Stimulated activated naive CD8-positive, alpha-beta T cell treated with anti-CD3 and anti-CD28 coated beads, Interleukin-15, Interleukin-2, amounts not matched to agents 100 ng/mL and 50 ng/mL, for 24 hours (primary cell): ENCODE data around the gene PIAS1.

Experiments used
- H3K27ac Mint-ChIP-seq: one replicate; pipeline ENCODE4 v1.8.0; 2021; ENCODE audit warnings: mild to moderate bottlenecking, mixed read lengths
- H3K27me3 Mint-ChIP-seq: one replicate; pipeline ENCODE4 v1.8.0; 2021; ENCODE audit warnings: mixed read lengths
- H3K36me3 Mint-ChIP-seq: one replicate; pipeline ENCODE4 v1.8.0; 2021; ENCODE audit warnings: low read depth, mixed read lengths
- H3K4me1 Mint-ChIP-seq: one replicate; pipeline ENCODE4 v1.8.0; 2021; ENCODE audit warnings: low read depth, mixed read lengths
- H3K4me3 Mint-ChIP-seq: one replicate; pipeline ENCODE4 v1.8.0; 2021; ENCODE audit warnings: mild to moderate bottlenecking, mixed read lengths
- H3K9me3 Mint-ChIP-seq: one replicate; pipeline ENCODE4 v1.8.0; 2021; ENCODE audit warnings: mixed read lengths

PIAS1 gene

GRCh38 chr15:68106656-68107055 is 52.5 kb downstream of the PIAS1 start:
- Mint-ChIP-seq H3K4me1 (peaks cover 59% of the 10 kb centered on the region), H3K9me3 (no peaks in the 10 kb centered on the region), H3K36me3 (peaks cover 40% of the 10 kb centered on the region), H3K4me3 (no peak overlapping the region), H3K27ac (no peak overlapping the region), H3K27me3 (no peaks in the 10 kb centered on the region)

- Mint-ChIP-seq H3K27me3 (no peaks in the 10 kb centered on the region), H3K4me1 (peaks cover 59% of the 10 kb centered on the region), H3K36me3 (peaks cover 35% of the 10 kb centered on the region)
Measured at GRCh38 chr15:68107142-68107541, 53.0 kb downstream of the PIAS1 start.

GRCh38 chr15:68112706-68113105 is 58.6 kb downstream of the PIAS1 start:
- Mint-ChIP-seq H3K4me3 (no peak overlapping the region), H3K27me3 (no peaks in the 10 kb centered on the region), H3K27ac (no peak overlapping the region), H3K4me1 (peaks cover 82% of the 10 kb centered on the region), H3K36me3 (peaks cover 24% of the 10 kb centered on the region), H3K9me3 (no peaks in the 10 kb centered on the region)

More at GRCh38 chr15:68107142-68107541, 53.0 kb downstream of the PIAS1 start:
- H3K27ac Mint-ChIP-seq = no peak overlapping the region
- H3K9me3 Mint-ChIP-seq = no peaks in the 10 kb centered on the region
- H3K4me3 Mint-ChIP-seq = no peak overlapping the region

DNA sequence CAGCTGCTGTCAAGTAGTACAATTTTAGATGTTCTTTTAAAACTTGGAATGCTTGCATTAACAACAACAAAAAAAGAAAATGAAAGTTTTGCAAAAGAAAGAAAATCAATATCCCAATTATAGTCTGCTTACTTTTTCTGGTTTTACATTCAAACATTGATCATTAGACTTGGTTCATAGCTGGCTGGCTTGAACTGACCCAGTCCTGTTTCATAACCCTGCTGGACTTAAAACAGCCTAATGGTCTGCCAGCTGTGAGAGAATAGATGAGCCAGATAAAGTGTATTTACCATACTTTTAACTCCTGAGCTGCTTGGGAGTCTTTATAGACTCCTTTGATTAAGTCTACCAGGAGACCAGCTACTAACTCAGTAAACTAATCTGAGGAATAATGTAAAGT is 59.2 kb downstream of the PIAS1 start:
- peaks cover 20% of the 10 kb centered on the region for H3K36me3 Mint-ChIP-seq
- H3K27ac Mint-ChIP-seq = peak overlapping the region; percentile 32
- H3K4me1 Mint-ChIP-seq = peaks cover 79% of the 10 kb centered on the region
- peak overlapping the region; percentile 12 for H3K4me3 Mint-ChIP-seq
- no peaks in the 10 kb centered on the region for H3K9me3 Mint-ChIP-seq
- H3K27me3 Mint-ChIP-seq = no peaks in the 10 kb centered on the region

GRCh38 chr15:68113751-68114150 is 59.6 kb downstream of the PIAS1 start:
- Mint-ChIP-seq H3K4me3 (peak overlapping the region; percentile 27), H3K27me3 (no peaks in the 10 kb centered on the region), H3K9me3 (no peaks in the 10 kb centered on the region), H3K27ac (peak overlapping the region; percentile 32), H3K36me3 (peaks cover 22% of the 10 kb centered on the region), H3K4me1 (peaks cover 79% of the 10 kb centered on the region)

- H3K36me3 Mint-ChIP-seq = peaks cover 22% of the 10 kb centered on the region
- H3K27me3 Mint-ChIP-seq = no peaks in the 10 kb centered on the region
- peak overlapping the region; percentile 7 for H3K27ac Mint-ChIP-seq
- no peaks in the 10 kb centered on the region for H3K9me3 Mint-ChIP-seq
- H3K4me3 Mint-ChIP-seq = peak overlapping the region; percentile 62
- peaks cover 76% of the 10 kb centered on the region for H3K4me1 Mint-ChIP-seq
Measured at GRCh38 chr15:68114356-68114755, 60.2 kb downstream of the PIAS1 start.

DNA sequence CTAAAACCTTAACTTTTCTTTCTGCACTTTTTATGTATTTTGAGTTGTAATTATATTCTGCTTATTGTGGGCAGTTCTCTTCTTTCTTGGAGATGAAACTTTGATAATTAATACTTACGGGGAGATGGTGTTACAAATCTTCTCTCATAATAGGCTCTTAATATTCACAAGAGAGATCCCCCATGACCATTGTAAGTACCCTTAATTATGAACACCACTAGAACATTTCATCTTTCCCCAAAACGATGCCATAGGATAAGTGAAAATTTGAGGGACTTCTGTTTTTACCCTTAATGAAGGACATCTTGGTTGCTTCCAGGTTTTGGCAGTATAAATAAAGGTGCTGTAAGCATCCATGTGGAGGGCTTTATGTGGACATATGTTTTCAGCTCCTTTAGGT is 60.7 kb downstream of the PIAS1 start:
- H3K9me3 Mint-ChIP-seq = peaks cover 4% of the 10 kb centered on the region
- peaks cover 26% of the 10 kb centered on the region for H3K36me3 Mint-ChIP-seq
- peak overlapping the region; percentile 7 for H3K27ac Mint-ChIP-seq
- H3K4me3 Mint-ChIP-seq = peak overlapping the region; percentile 62
- peaks cover 79% of the 10 kb centered on the region for H3K4me1 Mint-ChIP-seq
- no peaks in the 10 kb centered on the region for H3K27me3 Mint-ChIP-seq

- H3K27ac Mint-ChIP-seq = no peak overlapping the region
- H3K27me3 Mint-ChIP-seq = no peaks in the 10 kb centered on the region
- H3K36me3 Mint-ChIP-seq = peaks cover 46% of the 10 kb centered on the region
- peaks cover 27% of the 10 kb centered on the region for H3K4me1 Mint-ChIP-seq
- peaks cover under 1% of the 10 kb centered on the region for H3K9me3 Mint-ChIP-seq
- no peak overlapping the region for H3K4me3 Mint-ChIP-seq
Measured at GRCh38 chr15:68124700-68125099, 70.6 kb downstream of the PIAS1 start.

GRCh38 chr15:68126396-68126795 is 72.3 kb downstream of the PIAS1 start:
- Mint-ChIP-seq H3K27me3 (no peaks in the 10 kb centered on the region), H3K4me3 (no peak overlapping the region), H3K9me3 (no peaks in the 10 kb centered on the region), H3K27ac (no peak overlapping the region), H3K36me3 (peaks cover 32% of the 10 kb centered on the region), H3K4me1 (peaks cover 16% of the 10 kb centered on the region)

GRCh38 chr15:68129072-68129471 is 75.0 kb downstream of the PIAS1 start:
- H3K4me3 Mint-ChIP-seq = no peak overlapping the region
- H3K4me1 Mint-ChIP-seq = peaks cover 6% of the 10 kb centered on the region
- H3K36me3 Mint-ChIP-seq = peaks cover 24% of the 10 kb centered on the region
- no peak overlapping the region for H3K27ac Mint-ChIP-seq
- H3K9me3 Mint-ChIP-seq = no peaks in the 10 kb centered on the region
- no peaks in the 10 kb centered on the region for H3K27me3 Mint-ChIP-seq

DNA sequence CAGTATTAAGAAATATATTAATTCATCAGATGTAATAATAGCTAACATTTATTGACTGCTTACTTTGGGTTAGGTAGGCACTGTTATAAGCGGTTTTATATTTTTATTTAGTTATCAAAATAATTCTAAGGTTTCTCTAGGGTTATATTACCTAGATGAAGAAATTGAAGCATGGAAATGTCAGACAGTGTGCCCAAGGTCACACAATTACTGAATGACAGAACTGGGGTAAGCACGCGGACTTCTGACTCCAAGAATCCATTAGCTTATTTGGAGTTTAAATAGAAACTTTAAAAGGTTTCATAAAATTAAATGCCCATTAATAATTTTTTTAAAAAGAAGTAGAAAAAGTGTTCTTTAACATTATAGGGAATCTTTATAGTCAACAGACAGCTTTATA is 76.7 kb downstream of the PIAS1 start:
- Mint-ChIP-seq H3K4me1 (no peaks in the 10 kb centered on the region), H3K4me3 (no peak overlapping the region), H3K27ac (no peak overlapping the region), H3K36me3 (peaks cover 12% of the 10 kb centered on the region), H3K9me3 (no peaks in the 10 kb centered on the region), H3K27me3 (no peaks in the 10 kb centered on the region)

DNA sequence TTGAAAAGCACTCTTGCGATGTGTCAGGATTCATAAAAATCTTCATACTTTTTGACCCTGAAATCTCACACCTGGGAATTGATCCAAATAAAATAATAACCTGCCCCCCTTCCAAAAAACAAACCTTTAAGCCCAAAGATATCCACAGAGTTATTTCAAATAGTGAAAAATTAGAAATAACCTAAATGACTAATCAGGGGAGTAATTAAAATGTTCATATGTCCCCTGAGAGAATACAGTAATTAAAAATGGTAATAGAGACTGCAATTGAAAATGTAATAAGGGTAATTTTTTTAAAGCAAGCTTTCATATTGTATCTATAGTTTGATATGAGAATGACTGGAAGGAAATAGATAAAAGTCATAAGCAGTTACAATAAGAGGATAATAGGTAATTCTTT is 83.0 kb downstream of the PIAS1 start:
- Mint-ChIP-seq H3K9me3 (no peaks in the 10 kb centered on the region), H3K36me3 (peaks cover 13% of the 10 kb centered on the region), H3K27ac (no peak overlapping the region)

DNA sequence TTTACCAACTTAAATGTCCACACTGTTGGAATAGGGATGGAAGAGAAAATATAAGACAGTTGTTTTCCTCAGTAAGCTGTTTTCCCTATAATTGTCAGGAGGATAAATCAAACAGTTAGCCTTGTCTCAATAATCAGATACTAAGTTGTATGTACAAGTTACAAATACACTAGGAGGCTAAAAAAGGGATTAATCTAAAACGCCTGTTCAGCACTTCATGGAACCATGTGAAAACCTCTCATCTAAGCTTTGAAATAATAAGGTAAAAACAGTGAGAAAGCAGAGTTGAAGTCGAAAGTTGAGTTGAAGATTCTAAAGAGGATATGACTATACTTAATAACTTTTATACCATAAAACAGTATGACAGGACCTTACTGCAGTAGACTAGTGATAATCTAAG is 89.0 kb downstream of the PIAS1 start:
- Mint-ChIP-seq H3K27me3 (no peaks in the 10 kb centered on the region), H3K27ac (no peak overlapping the region), H3K36me3 (peaks cover 35% of the 10 kb centered on the region), H3K4me3 (no peak overlapping the region), H3K4me1 (peaks cover 11% of the 10 kb centered on the region), H3K9me3 (no peaks in the 10 kb centered on the region)

More for the DNA sequence above, 83.0 kb downstream of the PIAS1 start:
- H3K4me1 Mint-ChIP-seq = peaks cover 15% of the 10 kb centered on the region
- H3K27me3 Mint-ChIP-seq = no peaks in the 10 kb centered on the region
- no peak overlapping the region for H3K4me3 Mint-ChIP-seq

DNA sequence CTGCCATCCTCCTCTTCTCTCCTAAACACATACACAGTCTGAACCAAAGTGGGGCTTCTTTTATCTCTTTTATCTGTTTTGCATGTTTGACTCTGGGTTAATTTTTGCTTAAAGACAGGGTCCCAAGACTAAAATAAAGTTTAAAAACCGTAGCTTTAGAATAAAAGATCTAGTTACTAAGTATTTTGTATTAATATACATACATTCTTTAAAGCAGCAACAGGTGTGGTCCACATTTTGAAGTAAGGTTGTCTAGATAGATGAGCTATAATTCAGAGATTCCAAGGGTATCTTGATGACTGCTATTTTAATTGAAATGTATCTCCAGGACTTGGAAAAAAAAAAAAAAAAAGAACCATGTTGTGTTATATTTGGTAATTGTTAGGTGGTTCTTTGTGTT is 89.7 kb downstream of the PIAS1 start:
- peaks cover 13% of the 10 kb centered on the region for H3K4me1 Mint-ChIP-seq
- peaks cover 39% of the 10 kb centered on the region for H3K36me3 Mint-ChIP-seq
- H3K4me3 Mint-ChIP-seq = no peak overlapping the region
- H3K9me3 Mint-ChIP-seq = no peaks in the 10 kb centered on the region
- H3K27ac Mint-ChIP-seq = no peak overlapping the region
- no peaks in the 10 kb centered on the region for H3K27me3 Mint-ChIP-seq

DNA sequence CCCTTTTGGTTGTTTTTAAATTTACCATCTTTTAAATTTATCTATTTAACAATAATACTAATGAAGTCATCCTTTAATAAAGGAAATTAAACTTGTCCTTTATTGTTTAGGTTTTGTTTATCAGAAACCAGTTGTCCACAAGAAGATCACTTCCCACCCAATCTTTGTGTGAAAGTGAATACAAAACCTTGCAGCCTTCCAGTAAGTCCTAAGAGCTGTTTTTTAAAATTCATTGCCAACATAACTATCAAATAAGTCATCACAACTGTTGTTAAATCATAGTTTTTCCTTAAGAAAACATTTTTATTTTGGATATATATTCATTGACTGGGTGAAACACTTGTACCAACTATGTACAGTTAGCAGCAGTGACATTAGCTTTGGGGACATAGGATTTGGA is 91.6 kb downstream of the PIAS1 start:
- Mint-ChIP-seq H3K36me3 (peaks cover 35% of the 10 kb centered on the region), H3K27ac (no peak overlapping the region), H3K9me3 (no peaks in the 10 kb centered on the region), H3K4me1 (peaks cover 11% of the 10 kb centered on the region), H3K4me3 (no peak overlapping the region), H3K27me3 (no peaks in the 10 kb centered on the region)

GRCh38 chr15:68148039-68148438 is 93.9 kb downstream of the PIAS1 start:
- Mint-ChIP-seq H3K4me1 (peaks cover 11% of the 10 kb centered on the region), H3K36me3 (peaks cover 43% of the 10 kb centered on the region), H3K27ac (peak overlapping the region; percentile 29), H3K9me3 (no peaks in the 10 kb centered on the region), H3K4me3 (no peak overlapping the region), H3K27me3 (no peaks in the 10 kb centered on the region)
